ENCODE data around the gene CYLD. TPM values are rescaled to one million over a fixed set of nuclear protein-coding genes. Genes with fewer than 3 reads are reported as not detected.

Gene CYLD
- total RNA-seq, 4 donors from 2014 or later = 79.2 to 180 (median 92.4) TPM

- TF ChIP-seq POLR2A (IDR thresholded peaks at IDR 0.05) = no peak
- no peak for TF ChIP-seq CTCF (IDR thresholded peaks at IDR 0.05)
- no peak for DNase-seq
- 85 to 92% methylated on average over 15 to 17 of the region's 17 CpGs for WGBS, 2 donors
- Histone ChIP-seq H3K27ac (no peak overlapping the region), H3K27me3 (no peaks in the 10 kb centered on the region), H3K9me3 (no peaks in the 10 kb centered on the region), H3K4me3 (replicated peaks in 1 of 3) (no peak overlapping the region), H3K36me3 (no peaks in the 10 kb centered on the region), H3K4me1 (peaks cover 14 to 17% of the 10 kb centered on the region in 2 donors)
- intact Hi-C loops (cut with DNase I) = no loop called here
These were observed 100.2 kb downstream of the CYLD start for GRCh38 chr16:50842013-50842505.

- DNase-seq = no peak
- intact Hi-C loops (cut with DNase I) = no loop called here
- 86 to 93% methylated on average over 4 of the region's 4 CpGs for WGBS, 2 donors
- Histone ChIP-seq H3K27ac (no peak overlapping the region), H3K36me3 (no peaks in the 10 kb centered on the region), H3K9me3 (no peaks in the 10 kb centered on the region), H3K27me3 (no peaks in the 10 kb centered on the region), H3K4me3 (replicated peaks in 1 of 3) (no peak overlapping the region), H3K4me1 (peaks cover 14 to 17% of the 10 kb centered on the region in 2 donors)
- TF ChIP-seq CTCF (IDR thresholded peaks at IDR 0.05) (no peak), POLR2A (IDR thresholded peaks at IDR 0.05) (no peak)
These were observed 100.7 kb downstream of the CYLD start for GRCh38 chr16:50842589-50842988.

- intact Hi-C loops (cut with DNase I) = no loop called here
- 61 to 69% methylated on average over 5 of the region's 5 CpGs for WGBS, 2 donors
These were observed 103.0 kb downstream of the CYLD start for GRCh38 chr16:50844840-50845239.

GRCh38 chr16:50845296-50845695, 103.4 kb downstream of the CYLD start:
- WGBS, 2 donors = 90 to 96% methylated on average over 2 of the region's 2 CpGs
- no peak for DNase-seq
- intact Hi-C loops (cut with DNase I) = no loop called here

More at GRCh38 chr16:50844840-50845239, 103.0 kb downstream of the CYLD start:
- DNase-seq = peak; percentile 40 to 42
- Histone ChIP-seq H3K27me3 (no peaks in the 10 kb centered on the region), H3K9me3 (no peaks in the 10 kb centered on the region), H3K4me1 (peaks cover 14 to 17% of the 10 kb centered on the region in 2 donors), H3K4me3 (replicated peaks in 1 of 3) (no peak overlapping the region), H3K36me3 (no peaks in the 10 kb centered on the region), H3K27ac (peak overlapping the region in 1 of 3 donors; percentile 26)
- no peak for TF ChIP-seq CTCF (IDR thresholded peaks at IDR 0.05)
- no peak for TF ChIP-seq POLR2A (IDR thresholded peaks at IDR 0.05)

More at GRCh38 chr16:50845296-50845695, 103.4 kb downstream of the CYLD start:
- Histone ChIP-seq H3K27ac (no peak overlapping the region), H3K27me3 (no peaks in the 10 kb centered on the region), H3K4me3 (replicated peaks in 1 of 3) (no peak overlapping the region), H3K4me1 (peaks cover 14 to 17% of the 10 kb centered on the region in 2 donors), H3K36me3 (no peaks in the 10 kb centered on the region), H3K9me3 (no peaks in the 10 kb centered on the region)
- TF ChIP-seq CTCF (IDR thresholded peaks at IDR 0.05) (no peak), POLR2A (IDR thresholded peaks at IDR 0.05) (no peak)
